HepG2 (cell line): ENCODE data around the gene SLCO3A1. TPM values are rescaled to one million over a fixed set of nuclear protein-coding genes. Genes with fewer than 3 reads are reported as not detected.

Source experiments
- ASH2L ChIP-seq: fragments of 300-600, 200-600 bp; sonication (generic); IDR thresholded peaks from 2 replicates; pipeline ENCODE4 v1.7.0; 2017; ENCODE audit warnings: low read depth, mild to moderate bottlenecking, moderate library complexity, mixed read lengths, low read length; ENCODE audit not compliant: insufficient read length
- BCL6 ChIP-seq: IDR thresholded peaks from 2 replicates; pipeline ENCODE4 v1.6.1; 2016; ENCODE audit warnings: missing genetic modification reagents, missing compliant biosample characterization
- BHLHE40 ChIP-seq: IDR thresholded peaks from 2 replicates; pipeline ENCODE4 v1.6.1; 2011; ENCODE audit warnings: low read length, improper control_type of control experiment
- CC2D1A ChIP-seq: sonication (generic); formaldehyde crosslinking; IDR thresholded peaks from 2 replicates; pipeline ENCODE4 v1.8.1; 2023; ENCODE audit warnings: mild to moderate bottlenecking, missing genetic modification reagents
- ELF1 ChIP-seq: sonication (generic); formaldehyde crosslinking; IDR thresholded peaks from 2 replicates; pipeline ENCODE4 v1.4.0; 2020; ENCODE audit warnings: missing genetic modification reagents
- EZH2 ChIP-seq: conservative IDR thresholded peaks from 2 replicates; pipeline ENCODE4 v1.6.1; 2012; ENCODE audit warnings: mild to moderate bottlenecking, low read depth, low read length, moderate library complexity
- HDAC1 ChIP-seq: sonication (generic); formaldehyde crosslinking; IDR thresholded peaks from 2 replicates; pipeline ENCODE4 v1.5.1; 2020; ENCODE audit warnings: mild to moderate bottlenecking, missing genetic modification reagents
- HOXA3 ChIP-seq: sonication (generic); formaldehyde crosslinking; IDR thresholded peaks from 2 replicates; pipeline ENCODE4 v1.5.0; 2020; ENCODE audit warnings: missing genetic modification reagents
- MIER3 ChIP-seq: IDR thresholded peaks from 2 replicates; pipeline ENCODE4 v1.6.1; 2016; ENCODE audit warnings: missing compliant biosample characterization, borderline replicate concordance
- NCOA2 ChIP-seq: sonication (generic); formaldehyde crosslinking; IDR thresholded peaks from 2 replicates; pipeline ENCODE4 v1.8.0; 2022; ENCODE audit warnings: inconsistent platforms
- NR2F2 ChIP-seq: IDR thresholded peaks from 2 replicates; pipeline ENCODE4 v1.6.1; 2012; ENCODE audit warnings: low read depth, inconsistent platforms, borderline replicate concordance
- PITX1 ChIP-seq: sonication (generic); formaldehyde crosslinking; IDR thresholded peaks from 2 replicates; pipeline ENCODE4 v1.5.1; 2020; ENCODE audit warnings: mild to moderate bottlenecking, missing genetic modification reagents
- POGK ChIP-seq: sonication (generic); formaldehyde crosslinking; conservative IDR thresholded peaks from 2 replicates; pipeline ENCODE4 v1.8.0; 2022; ENCODE audit warnings: mild to moderate bottlenecking, moderate library complexity, missing genetic modification reagents
- RXRA ChIP-seq: sonication (generic); formaldehyde crosslinking; IDR thresholded peaks from 2 replicates; pipeline ENCODE4 v1.5.1; 2020; ENCODE audit warnings: missing genetic modification reagents
- SALL1 ChIP-seq: sonication (generic); formaldehyde crosslinking; IDR thresholded peaks from 2 replicates; pipeline ENCODE4 v1.8.0; 2022; ENCODE audit warnings: mild to moderate bottlenecking, missing genetic modification reagents
- ZFP91 ChIP-seq: sonication (generic); formaldehyde crosslinking; IDR thresholded peaks from 2 replicates; pipeline ENCODE4 v1.9.0; 2022; ENCODE audit warnings: missing genetic modification reagents, mild to moderate bottlenecking, borderline replicate concordance
- ZMYM3 ChIP-seq: sonication (generic); formaldehyde crosslinking; IDR thresholded peaks from 2 replicates; pipeline ENCODE4 v1.5.1; 2020; ENCODE audit warnings: mild to moderate bottlenecking, missing genetic modification reagents
- ZNF18 ChIP-seq: sonication (generic); formaldehyde crosslinking; IDR thresholded peaks from 2 replicates; pipeline ENCODE4 v1.8.0; 2022; ENCODE audit warnings: mild to moderate bottlenecking, missing genetic modification reagents; ENCODE audit not compliant: insufficient replicate concordance
- ZNF235 ChIP-seq: sonication (generic); formaldehyde crosslinking; IDR thresholded peaks from 2 replicates; pipeline ENCODE4 v1.8.1; 2023; ENCODE audit warnings: mild to moderate bottlenecking, missing genetic modification reagents, borderline replicate concordance
- ZNF264 ChIP-seq: sonication (generic); formaldehyde crosslinking; IDR thresholded peaks from 2 replicates; pipeline ENCODE4 v1.4.0; 2020; ENCODE audit warnings: missing genetic modification reagents
- ZNF34 ChIP-seq: sonication (generic); formaldehyde crosslinking; IDR thresholded peaks from 2 replicates; pipeline ENCODE4 v1.4.0; 2020; ENCODE audit warnings: mild to moderate bottlenecking, missing genetic modification reagents, borderline replicate concordance
- ZNF503 ChIP-seq: sonication (generic); formaldehyde crosslinking; IDR thresholded peaks from 2 replicates; pipeline ENCODE4 v1.4.0; 2020; ENCODE audit warnings: missing genetic modification reagents
- ZNF576 ChIP-seq: sonication (generic); formaldehyde crosslinking; IDR thresholded peaks from 2 replicates; pipeline ENCODE4 v1.4.0; 2020; ENCODE audit warnings: mild to moderate bottlenecking, missing genetic modification reagents
- polyA plus RNA-seq, 8 experiments: library from polyadenylated mRNA; depleted of rRNA in 3 of 8; stranded (reverse) in 7 of 8; unstranded in 1 of 8; fragments of >200 nt; fragmentation: Illumina TruSeq in 4 of 8; extraction: Trizol in 4 of 8; gene quantifications; 2 replicates each; pipeline versions ENCODE4 v1.2.1 to v1.2.3, GENCODE V29; 2011 to 2016; ENCODE audit warnings: low read depth in 4 of 8, missing spikeins in 1 of 8, mixed read lengths in 1 of 8; ENCODE audit not compliant: insufficient read depth in 1 of 8
- total RNA-seq, 5 experiments: library from RNA; depleted of rRNA; stranded (reverse); fragments of >200 nt; fragmentation: Illumina TruSeq; extraction: Trizol; gene quantifications; 2 replicates each; pipeline ENCODE4 v1.2.3, GENCODE V29; 2016; ENCODE audit warnings: low read depth in 1 of 5

SLCO3A1 gene
- total and polyA plus RNA-seq, 2 of the 13 experiments (the other 11 are each of a cell fraction or from before 2014, with no cell fraction given) = 0.02 TPM; not detected in 1

- 0 out of 2 replicates have a peak, but pooled peaks have one; percentile 33 for TF ChIP-seq POGK
- no peak for TF ChIP-seq ZFP91 (CRISPR knock-in tag)
- TF ChIP-seq CC2D1A (CRISPR knock-in tag) = no peak
- TF ChIP-seq HOXA3 (CRISPR knock-in tag) = peak; percentile 37; the same call in 1 of the 2 replicates
- TF ChIP-seq PITX1 (CRISPR knock-in tag) = peak; percentile 56
- TF ChIP-seq ZNF503 = peak; percentile 73
- peak; percentile 25; the same call in 1 of the 2 replicates for TF ChIP-seq BHLHE40
- 0 out of 2 replicates have a peak, but pooled peaks have one; percentile 27 for TF ChIP-seq ZNF34 (CRISPR knock-in tag)
- TF ChIP-seq ZNF18 (CRISPR knock-in tag) = no peak
- TF ChIP-seq ZNF235 (CRISPR knock-in tag) = no peak
- TF ChIP-seq MIER3 (CRISPR knock-in tag) = no peak; the same call in 1 of the 2 replicates
- peak; percentile 18; the same call in 1 of the 2 replicates for TF ChIP-seq BCL6 (CRISPR knock-in tag)
- no peak for TF ChIP-seq EZH2
- peak; percentile 60; the same call in 1 of the 2 replicates for TF ChIP-seq ZNF264
- TF ChIP-seq NCOA2 (CRISPR knock-in tag) = peak; percentile 40; the same call in 1 of the 2 replicates
- TF ChIP-seq ELF1 = peak; percentile 65; the same call in 1 of the 2 replicates
- peak; percentile 77 for TF ChIP-seq ASH2L
- TF ChIP-seq ZMYM3 = peak; percentile 42; the same call in 1 of the 2 replicates
- peak; percentile 22; the same call in 1 of the 2 replicates for TF ChIP-seq RXRA
- no peak for TF ChIP-seq ZNF576
- peak; percentile 81 for TF ChIP-seq NR2F2
- peak; percentile 59; the same call in 1 of the 2 replicates for TF ChIP-seq SALL1
- TF ChIP-seq HDAC1 (CRISPR knock-in tag) = peak; percentile 66
Measured at GRCh38 chr15:92164327-92165000, 311.0 kb downstream of the SLCO3A1 start (continued).
